ENCODE data around the gene HGD. TPM values are rescaled to one million over a fixed set of nuclear protein-coding genes. Genes with fewer than 3 reads are reported as not detected.
"Not testable (repeated sequence)": the region's sequence is repeated elsewhere in the genome, so short reads cannot be mapped to it uniquely, and the experiment has no call there.

Gene HGD
- total RNA-seq, 2 donors from 2014 or later, result 40.5 to 62.9 TPM

DNA sequence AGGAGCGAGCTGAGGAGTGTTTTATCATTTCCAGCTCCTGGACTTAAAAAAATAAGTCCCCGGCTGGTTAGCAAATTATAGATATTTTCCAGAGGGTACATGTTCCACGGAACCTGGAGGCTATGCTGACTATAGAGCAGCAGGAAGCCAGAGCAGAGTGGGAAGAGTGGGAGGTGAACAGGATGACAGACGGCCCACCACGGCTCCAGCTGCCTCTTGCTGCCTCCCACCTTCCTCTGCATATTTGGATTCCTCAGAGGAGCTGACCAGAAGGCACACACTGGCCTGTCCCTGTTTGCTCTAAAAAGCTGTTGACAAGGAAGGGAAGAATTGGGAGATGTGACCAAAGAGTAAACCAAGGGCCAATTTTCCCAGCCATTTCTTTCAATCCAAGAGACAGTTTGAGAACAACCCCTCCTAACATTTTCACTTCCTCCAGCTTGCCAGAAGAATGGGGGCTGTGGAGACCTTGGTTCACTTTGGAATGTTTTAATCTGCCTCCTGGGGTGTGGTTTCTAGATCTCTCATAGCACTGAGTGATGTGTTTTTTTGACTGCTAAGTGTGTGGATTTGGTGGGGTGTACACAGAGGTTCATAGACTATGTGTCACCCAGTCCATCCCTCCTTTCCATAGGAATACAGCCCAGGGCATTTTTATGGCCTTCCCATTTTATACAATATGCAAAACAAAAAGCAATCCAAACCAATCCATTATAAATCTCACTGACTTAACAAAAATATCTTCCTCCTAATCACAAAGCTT is 36.8 kb downstream of the HGD start:
- no peak for ATAC-seq
- no peak for DNase-seq
- intact Hi-C loops (cut with DNase I, micrococcal nuclease), result no loop called here

DNA sequence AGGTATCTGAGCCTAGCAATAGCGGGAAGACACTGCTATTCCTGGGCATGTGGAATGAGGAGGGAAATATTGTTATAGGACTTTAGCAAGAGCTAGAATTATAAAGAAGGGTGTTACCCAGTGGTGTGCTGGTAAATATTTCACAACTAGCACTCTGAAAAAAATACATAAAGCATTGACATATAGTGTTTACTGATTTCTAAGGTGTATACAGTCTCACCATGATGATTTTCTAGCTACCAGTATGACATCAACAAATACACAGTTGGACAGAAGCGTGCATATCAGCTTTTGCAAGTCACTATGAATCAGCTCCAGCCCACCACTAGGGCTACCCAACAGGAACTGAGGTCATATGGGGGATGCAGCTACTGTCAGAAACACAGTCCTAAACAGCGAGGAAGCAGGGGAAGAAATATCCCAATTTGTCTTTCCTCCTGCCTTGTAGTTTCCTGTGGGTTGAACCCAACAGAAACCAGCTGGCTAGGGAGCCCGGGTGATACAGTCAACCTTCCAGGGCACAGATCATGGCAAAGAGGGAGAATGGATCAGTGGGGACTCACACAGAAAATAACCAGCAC is 39.6 kb downstream of the HGD start:
- ATAC-seq, result peak; percentile 52
- intact Hi-C loops (cut with DNase I, micrococcal nuclease), result no loop called here
- DNase-seq, result no peak

DNA sequence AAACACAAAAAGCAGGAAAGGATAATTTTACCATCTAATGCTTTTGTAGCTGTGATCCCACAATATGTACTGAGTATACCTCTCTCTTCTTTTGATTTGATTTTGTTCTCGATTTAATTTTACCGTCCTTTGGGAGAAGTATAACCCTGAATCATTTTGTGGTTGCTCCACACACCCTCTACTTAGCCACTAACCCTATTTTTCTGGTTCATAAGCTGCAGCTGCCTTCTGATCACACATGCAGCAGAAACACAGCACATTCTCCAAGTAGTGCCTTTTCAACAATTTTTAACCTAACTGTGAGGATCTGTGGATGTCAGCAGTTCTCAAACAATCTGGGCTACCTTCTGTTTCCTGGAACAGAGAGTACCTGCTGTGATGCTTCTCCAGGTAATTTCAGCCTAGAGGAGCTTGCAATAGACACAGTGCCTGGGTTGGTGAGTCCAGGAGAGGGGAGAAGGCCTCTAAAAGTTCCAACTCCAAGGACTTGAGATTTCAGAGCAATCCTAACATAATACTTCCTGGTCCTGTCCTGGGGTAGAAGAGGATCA is 40.3 kb downstream of the HGD start:
- intact Hi-C loops (cut with DNase I, micrococcal nuclease), result no loop called here
- ATAC-seq, result peak; percentile 4
- no peak for DNase-seq

- intact Hi-C loops (cut with DNase I, micrococcal nuclease), result no loop called here
- no peak for DNase-seq
Measured at GRCh38 chr3:120640231-120640630, 41.8 kb downstream of the HGD start.

GRCh38 chr3:120638820-120639219 is 43.2 kb downstream of the HGD start:
- intact Hi-C loops (cut with DNase I, micrococcal nuclease); DNase-seq; ATAC-seq: not testable (repeated sequence)

More at GRCh38 chr3:120640231-120640630, 41.8 kb downstream of the HGD start:
- no peak for ATAC-seq

DNA sequence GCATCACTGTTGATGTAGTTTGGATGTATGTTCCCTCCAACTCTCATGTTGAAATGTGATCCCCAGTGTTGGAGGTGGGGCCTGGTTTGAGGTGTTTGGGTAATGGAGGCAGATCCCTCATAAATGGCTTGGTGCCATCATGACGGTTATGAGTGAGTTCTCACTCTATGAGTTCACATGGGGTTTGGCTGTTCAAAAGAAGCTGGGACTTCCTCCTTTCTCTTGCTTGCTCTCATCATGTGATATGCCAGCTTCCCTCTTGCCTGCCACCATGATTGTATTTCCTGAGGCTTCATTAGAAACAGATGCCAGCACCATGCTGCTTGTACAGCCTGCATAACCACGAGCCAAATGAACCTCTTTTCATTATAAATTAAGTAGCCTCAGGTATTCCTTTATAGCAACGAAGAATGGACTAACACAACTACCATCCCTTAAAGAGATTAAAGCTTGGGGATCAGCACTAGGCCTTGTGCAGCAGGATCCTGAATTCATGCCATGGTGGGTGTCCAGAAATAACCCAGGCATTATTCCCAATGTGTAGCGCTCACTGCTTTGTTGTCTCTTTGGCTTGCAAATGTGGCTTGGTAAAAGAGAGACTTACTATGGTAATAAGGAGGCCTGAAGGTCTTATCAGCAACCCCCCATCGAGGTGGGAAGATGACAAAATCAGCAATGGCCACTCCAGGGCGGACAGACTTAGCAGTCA is 44.0 kb downstream of the HGD start:
- ATAC-seq, result no peak

GRCh38 chr3:120636795-120637401 is 45.1 kb downstream of the HGD start:
- DNase-seq (no peak), ATAC-seq (peak; percentile 81)
- intact Hi-C loops (cut with DNase I, micrococcal nuclease), result no loop called here

More for the DNA sequence above, 44.0 kb downstream of the HGD start:
- no peak for DNase-seq
- intact Hi-C loops (cut with DNase I, micrococcal nuclease), result no loop called here

DNA sequence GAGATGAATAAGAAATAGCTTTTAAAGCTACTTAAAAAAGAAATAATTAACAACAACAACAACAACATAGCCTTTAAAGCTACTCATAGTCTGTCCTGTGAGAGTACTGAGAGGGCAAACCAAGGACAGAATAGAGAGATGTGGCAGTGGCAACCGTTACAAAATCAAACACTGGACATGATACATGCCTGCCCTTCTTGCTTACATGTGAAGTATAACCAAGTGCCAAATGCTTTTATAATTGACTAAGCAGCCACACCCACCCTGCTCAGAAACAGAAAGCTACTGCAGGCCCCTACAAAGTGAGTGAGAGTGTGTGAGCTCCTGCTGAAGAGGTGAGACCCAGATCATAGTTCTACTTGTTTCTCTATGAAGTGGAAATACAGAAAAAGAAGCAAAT is 47.5 kb downstream of the HGD start:
- no peak for ATAC-seq
- DNase-seq, result no peak
- intact Hi-C loops (cut with DNase I, micrococcal nuclease), result no loop called here

DNA sequence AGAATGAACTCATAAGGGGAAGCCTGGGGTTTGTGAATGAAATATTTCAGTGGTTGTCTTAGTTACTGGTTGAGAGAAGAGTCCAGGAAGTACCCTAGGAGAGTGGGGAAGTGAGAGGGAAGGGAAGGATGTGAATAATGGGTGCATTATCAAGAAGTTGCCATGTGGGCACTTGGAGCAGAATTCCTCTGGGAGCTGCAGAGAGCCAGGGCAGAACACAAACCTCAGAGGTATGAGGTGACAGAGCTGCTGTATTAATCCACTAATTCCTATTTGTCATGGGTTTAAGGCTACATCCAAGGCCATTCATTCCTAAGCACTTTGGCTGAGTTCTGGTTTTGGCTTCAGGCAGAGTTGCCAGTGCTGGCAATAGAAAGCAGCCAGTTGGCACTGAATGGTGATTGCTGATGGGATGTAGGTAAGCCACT is 56.9 kb downstream of the HGD start:
- DNase-seq, result no peak
- intact Hi-C loops (cut with DNase I, micrococcal nuclease), result no loop called here
- no peak for ATAC-seq

DNA sequence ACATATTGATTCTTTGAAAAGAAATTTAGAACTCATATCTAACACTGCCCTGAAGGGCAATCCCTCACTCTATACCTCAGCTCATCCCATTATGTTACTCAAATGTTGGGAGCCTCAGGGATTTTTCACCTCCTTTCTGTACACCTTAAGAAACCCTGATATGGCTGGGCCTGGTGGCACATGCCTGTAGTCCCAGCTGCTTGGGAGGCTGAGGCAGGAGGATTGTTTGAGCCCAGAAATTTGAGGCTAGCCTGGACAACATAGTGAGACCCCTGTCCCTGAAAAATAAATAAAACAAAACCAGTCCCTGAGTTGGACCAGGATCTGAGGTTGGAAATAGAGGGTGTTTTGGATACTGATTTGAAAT is 58.3 kb downstream of the HGD start:
- intact Hi-C loops (cut with DNase I, micrococcal nuclease), result no loop called here
- ATAC-seq, result no peak
- no peak for DNase-seq

- ATAC-seq, result peak; percentile 32
- intact Hi-C loops (cut with DNase I, micrococcal nuclease), result no loop called here
- peak in 1 of 2 donors; percentile 18 for DNase-seq
Measured at GRCh38 chr3:120622870-120623726, 58.9 kb downstream of the HGD start.

- no peak for DNase-seq
- ATAC-seq, result no peak
- intact Hi-C loops (cut with DNase I, micrococcal nuclease), result no loop called here
Measured at GRCh38 chr3:120622457-120622856, 59.6 kb downstream of the HGD start.

DNA sequence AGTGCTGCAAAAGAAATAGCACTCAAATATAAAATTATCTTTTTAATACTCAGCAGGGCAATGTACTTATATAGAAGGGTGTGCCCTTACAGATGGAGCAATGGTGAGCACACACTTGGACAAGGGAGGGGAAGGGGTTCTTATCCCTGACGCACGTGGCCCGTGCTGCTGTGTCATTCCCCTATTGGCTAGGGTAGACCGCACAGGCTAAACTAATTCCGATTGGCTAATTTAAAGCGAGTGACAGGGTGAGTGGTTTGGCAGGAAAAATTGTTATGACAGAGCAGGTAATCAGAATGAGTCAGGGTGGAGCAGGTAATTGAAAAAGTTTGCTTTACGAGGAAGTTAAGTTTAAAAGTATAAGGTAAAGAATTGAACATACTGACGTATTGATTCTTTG is 65.3 kb downstream of the HGD start:
- intact Hi-C loops (cut with DNase I, micrococcal nuclease), result not testable (repeated sequence)
- DNase-seq (peak; percentile 54 to 72), ATAC-seq (peak; percentile 66)

DNA sequence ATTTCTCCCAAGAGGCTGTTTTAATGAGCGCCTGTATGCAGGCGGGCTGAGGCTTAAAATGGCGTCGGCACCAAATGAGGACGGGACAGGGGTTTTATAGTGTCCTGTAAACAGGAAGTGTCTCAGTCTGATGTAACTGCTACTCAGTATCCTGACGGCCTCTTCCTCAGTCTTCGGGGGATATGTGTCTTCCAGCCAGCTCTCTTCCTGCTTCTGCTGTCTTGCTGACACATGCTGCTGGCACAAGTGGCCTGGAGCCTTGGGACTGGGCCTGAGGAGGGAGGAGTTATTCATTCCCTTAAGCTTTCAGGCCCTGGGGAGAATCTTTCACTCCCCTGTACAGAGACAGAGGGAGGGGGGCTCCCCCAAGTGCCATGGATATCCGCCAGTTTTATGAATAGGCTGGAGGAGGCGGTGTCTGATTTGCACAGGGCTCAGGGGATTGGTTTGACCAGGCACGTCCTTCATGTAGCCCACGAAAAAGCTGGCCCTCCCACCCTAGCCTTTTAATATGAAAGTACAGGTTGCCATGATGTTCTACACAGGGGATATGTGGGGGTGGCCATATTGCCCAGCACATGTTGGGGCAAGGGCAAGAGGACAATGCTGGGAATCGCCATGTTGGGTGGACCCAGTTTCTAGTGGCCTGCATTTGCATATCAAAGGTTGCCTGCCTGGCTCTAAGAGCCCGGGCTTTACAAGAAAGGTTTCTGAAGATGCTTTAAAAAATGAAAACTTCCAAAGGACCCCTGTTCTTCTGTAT is 66.0 kb downstream of the HGD start:
- DNase-seq (peak in 1 of 2 donors; percentile 32), ATAC-seq (peak; percentile 40)
- intact Hi-C loops (cut with DNase I, micrococcal nuclease), result no loop called here

- intact Hi-C loops (cut with DNase I, micrococcal nuclease), result no loop called here
- DNase-seq (no peak), ATAC-seq (no peak)
Measured at GRCh38 chr3:120614765-120615164, 67.3 kb downstream of the HGD start.

- intact Hi-C loops (cut with DNase I, micrococcal nuclease), result no loop called here
- DNase-seq, result no peak
- no peak for ATAC-seq
Measured at GRCh38 chr3:120608506-120608905, 73.5 kb downstream of the HGD start.

DNA sequence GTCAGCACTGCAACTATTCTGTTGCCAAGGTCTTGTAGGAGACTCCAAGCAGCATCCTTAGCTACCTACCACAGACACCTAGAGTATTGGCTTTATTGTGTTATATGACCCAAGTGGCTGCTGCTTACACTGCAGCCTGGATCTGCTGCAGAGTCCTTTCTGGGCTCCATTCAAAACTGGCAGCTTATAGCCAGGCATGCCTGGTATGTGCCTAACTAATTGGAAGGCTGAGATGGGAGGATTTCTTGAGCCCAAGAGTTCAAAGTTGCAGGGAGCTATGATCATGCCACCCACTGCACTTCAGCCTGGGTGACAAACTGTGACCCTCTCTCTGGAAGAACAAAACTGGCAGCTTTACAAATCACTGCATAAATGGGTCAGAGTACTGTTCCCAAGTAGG is 77.3 kb downstream of the HGD start:
- no peak for ATAC-seq
- intact Hi-C loops (cut with DNase I, micrococcal nuclease), result no loop called here
- DNase-seq, result no peak

GRCh38 chr3:120604382-120604781 is 77.7 kb downstream of the HGD start:
- no peak for ATAC-seq
- DNase-seq, result no peak
- intact Hi-C loops (cut with DNase I, micrococcal nuclease), result no loop called here

All from left colon (tissue), 2 donors.